PC-3 (cell line): ENCODE data around the gene GALNT10.

Source experiments
- CTCF ChIP-seq: fragments of 300-600 bp; sonication (generic); conservative IDR thresholded peaks from 2 replicates; pipeline ENCODE4 v1.5.1; 2017; ENCODE audit warnings: antibody characterized with exemption, low read depth, mild to moderate bottlenecking, low read length
- EZH2 ChIP-seq: fragments of 300-600 bp; sonication (generic); IDR thresholded peaks from one replicate; pipeline ENCODE4 v1.6.1; 2017; ENCODE audit warnings: antibody characterized with exemption, mild to moderate bottlenecking, low read length; ENCODE audit not compliant: unreplicated experiment
- EZH2phosphoT487 ChIP-seq: fragments of 300-600 bp; sonication (generic); IDR thresholded peaks from 2 replicates; pipeline ENCODE4 v1.6.1; 2018; ENCODE audit warnings: mild to moderate bottlenecking, antibody characterized with exemption, low read length, borderline replicate concordance

DNA sequence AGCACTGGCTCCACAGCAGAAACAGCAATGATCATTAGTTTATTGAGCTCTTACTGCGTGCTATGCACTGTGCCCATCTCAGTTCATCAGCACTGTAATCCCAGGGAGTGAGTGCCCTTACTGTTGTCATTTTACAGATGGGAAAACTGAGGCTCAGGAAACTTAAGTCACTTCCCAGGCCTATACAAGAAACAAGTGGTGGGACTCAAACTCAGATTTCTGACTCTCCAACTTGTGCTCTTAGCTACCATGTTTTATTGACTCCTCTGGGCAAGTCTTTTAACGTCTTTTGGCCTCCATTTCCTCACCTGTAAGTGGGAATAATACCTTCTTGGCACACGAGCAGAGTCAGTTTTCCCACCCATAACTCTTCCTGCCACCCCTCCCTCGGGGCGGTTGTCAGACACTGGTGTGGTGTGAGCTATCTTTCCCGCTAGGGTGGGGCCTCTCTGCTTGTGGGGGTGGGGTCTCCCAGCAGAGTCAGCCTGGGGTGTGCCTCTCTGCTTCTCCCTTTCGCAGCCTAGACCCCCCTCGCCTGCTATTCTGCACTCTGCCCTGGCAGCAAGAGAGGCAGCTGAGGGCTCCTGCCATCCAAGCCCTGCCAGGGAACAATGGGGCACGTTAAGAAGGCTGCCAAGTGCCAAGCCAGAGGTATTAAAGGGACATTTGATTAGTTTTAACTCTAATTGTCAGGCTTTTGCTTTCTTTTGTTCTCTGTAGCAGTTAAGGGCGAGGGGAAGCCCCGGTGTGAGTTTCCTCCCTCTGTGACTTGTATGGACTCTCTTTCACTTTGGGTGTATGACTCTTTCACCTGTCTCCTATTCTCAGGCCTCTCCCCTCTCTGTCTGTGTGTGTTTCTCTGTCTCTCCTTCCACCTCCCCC, 12.1 kb downstream of the GALNT10 start:
- TF ChIP-seq CTCF (no peak), EZH2phosphoT487 (no peak), EZH2 (no peak)
